Measurements from ENCODE around the gene IQCC.

The IQCC gene

GRCh38 chr1:32197837-32198236 lies 7.6 kb upstream of the IQCC start:
- DNase-seq (ENCODE audit: extremely low read depth, insufficient read length), result no peak
- peaks cover 39% of the 10 kb centered on the region for H3K36me3 ChIP-seq (ENCODE audit: control insufficient read depth, insufficient read depth, low read length)
- TF ChIP-seq CTCF (IDR thresholded peaks at IDR 0.05; ENCODE audit: insufficient read depth, low read length, poor library complexity, severe bottlenecking), result no peak
- no peaks in the 10 kb centered on the region for H3K27me3 ChIP-seq (replicated peaks; ENCODE audit: control insufficient read depth, insufficient read depth, low read length)
- no peak overlapping the region for H3K4me3 ChIP-seq (replicated peaks; ENCODE audit: low read depth, low read length)

GRCh38 chr1:32198237-32199042 lies 7.0 kb upstream of the IQCC start:
- Histone ChIP-seq H3K36me3 (ENCODE audit: control insufficient read depth, insufficient read depth, low read length) (peaks cover 34% of the 10 kb centered on the region), H3K4me3 (replicated peaks; ENCODE audit: low read depth, low read length) (no peak overlapping the region), H3K27me3 (replicated peaks; ENCODE audit: control insufficient read depth, insufficient read depth, low read length) (no peaks in the 10 kb centered on the region)
- no peak for DNase-seq (ENCODE audit: extremely low read depth, insufficient read length)
- TF ChIP-seq CTCF (IDR thresholded peaks at IDR 0.05; ENCODE audit: insufficient read depth, low read length, poor library complexity, severe bottlenecking), result no peak

- no peak for TF ChIP-seq CTCF (IDR thresholded peaks at IDR 0.05; ENCODE audit: insufficient read depth, low read length, poor library complexity, severe bottlenecking)
- no peak overlapping the region for H3K4me3 ChIP-seq (replicated peaks; ENCODE audit: low read depth, low read length)
- H3K36me3 ChIP-seq (ENCODE audit: control insufficient read depth, insufficient read depth, low read length), result peaks cover 33% of the 10 kb centered on the region
- DNase-seq (ENCODE audit: extremely low read depth, insufficient read length), result no peak
- no peaks in the 10 kb centered on the region for H3K27me3 ChIP-seq (replicated peaks; ENCODE audit: control insufficient read depth, insufficient read depth, low read length)
Measured at GRCh38 chr1:32199043-32199716, 6.3 kb upstream of the IQCC start.

GRCh38 chr1:32199717-32200072 lies 5.8 kb upstream of the IQCC start:
- DNase-seq (ENCODE audit: extremely low read depth, insufficient read length), result no peak
- no peak for TF ChIP-seq CTCF (IDR thresholded peaks at IDR 0.05; ENCODE audit: insufficient read depth, low read length, poor library complexity, severe bottlenecking)
- peak overlapping the region; percentile 68 for H3K4me3 ChIP-seq (replicated peaks; ENCODE audit: low read depth, low read length)
- peaks cover 29% of the 10 kb centered on the region for H3K36me3 ChIP-seq (ENCODE audit: control insufficient read depth, insufficient read depth, low read length)
- H3K27me3 ChIP-seq (replicated peaks; ENCODE audit: control insufficient read depth, insufficient read depth, low read length), result no peaks in the 10 kb centered on the region

GRCh38 chr1:32200226-32201010 lies 5.1 kb upstream of the IQCC start, which contains the start of gene CCDC28B:
Gene CCDC28B (plus strand): TSS chr1:32200595. CDS start chr1:32201936, 1,341 bp downstream.
- Histone ChIP-seq H3K36me3 (ENCODE audit: control insufficient read depth, insufficient read depth, low read length) (peaks cover 22% of the 10 kb centered on the region), H3K27me3 (replicated peaks; ENCODE audit: control insufficient read depth, insufficient read depth, low read length) (no peaks in the 10 kb centered on the region), H3K4me3 (replicated peaks; ENCODE audit: low read depth, low read length) (peak within 1 kb of the TSS; percentile 68)
- no peak for TF ChIP-seq CTCF (IDR thresholded peaks at IDR 0.05; ENCODE audit: insufficient read depth, low read length, poor library complexity, severe bottlenecking)
- DNase-seq (ENCODE audit: extremely low read depth, insufficient read length), result peak; percentile 71

Data from GM06990 (cell line).